ENCODE data around the gene CYP26C1.

The CYP26C1 gene

GRCh38 chr10:93115661-93116383 is 55.2 kb downstream of the CYP26C1 start:
- DNase-seq (ENCODE audit: low read depth in 2 of 2): peak; percentile 47 to 65
